Measurements from ENCODE around the gene FAM118A. TPM values are rescaled to one million over a fixed set of nuclear protein-coding genes. Genes with fewer than 3 reads are reported as not detected.

The FAM118A gene
- total and polyA plus RNA-seq, 9 of the 15 experiments (the other 6 are each of a cell fraction or from before 2014, with no cell fraction given) = 17.0 to 223 (median 59.4) TPM

- Histone ChIP-seq H3K4me1 (replicated peaks in 1 of 2; ENCODE audit: control insufficient read depth in 2 of 2, insufficient read depth in 2 of 2, low read length in 2 of 2) (peaks cover 5 to 13% of the 10 kb centered on the region in 2 experiments; a peak in 3 of 5 replicates), H2AFZ (ENCODE audit: low read depth, low read length) (no peak overlapping the region; the same call in 1 of the 2 replicates), H3K9me1 (ENCODE audit: control insufficient read depth, insufficient read depth, low read length) (no peaks in the 10 kb centered on the region), H3K27ac (ENCODE audit: extremely low read depth, low read depth, low read length) (no peak overlapping the region), H3K79me2 (ENCODE audit: control insufficient read depth, insufficient read depth, low read length) (no peaks in the 10 kb centered on the region), H3K36me3 (ENCODE audit: control insufficient read depth, insufficient read depth, low read length) (no peaks in the 10 kb centered on the region), H3K4me3 (no peak overlapping the region), H3K9ac (ENCODE audit: insufficient read depth in 1 of 2, low read depth in 2 of 2, low read length in 2 of 2) (no peak overlapping the region), H3K27me3 (ENCODE audit: control insufficient read depth in 2 of 2, insufficient read depth in 2 of 2, low read length in 2 of 2) (peaks cover 0 to 18% of the 10 kb centered on the region in 2 experiments; a peak in 3 of 5 replicates), H3K9me3 (replicated peaks; ENCODE audit: control insufficient read depth, insufficient read depth, low read depth, low read length) (no peaks in the 10 kb centered on the region), H3K4me2 (ENCODE audit: insufficient read depth, low read length) (no peak overlapping the region), H4K20me1 (replicated peaks; ENCODE audit: control insufficient read depth, insufficient read depth, low read length) (no peaks in the 10 kb centered on the region)
- ATAC-seq (no peak), DNase-seq (ENCODE audit: extremely low read depth in 1 of 4, low spot score in 3 of 4) (no peak), FAIRE-seq (no peak)
- CTCF ChIA-PET (ENCODE audit: low intra/inter-chr PET ratio) = no interaction called here
- in situ Hi-C loops (cut with MboI) = no loop called here
- POLR2A ChIA-PET = no interaction called here
- 51% methylated on average over 11 of the region's 14 CpGs for WGBS (ENCODE audit: insufficient coverage, low coverage, missing lambda C conversion rate)
- no TSS peak for BruUV-seq (replicated peaks)
- intact Hi-C loops (cut with micrococcal nuclease) = loop anchor here (1.0 kb wide), 1 partner anchor 162 kb away; no protein-coding TSS in a partner anchor
- TF ChIP-seq ETV1 (tag; conservative IDR thresholded peaks at IDR 0.05; ENCODE audit: low read depth) (no peak), CBX8 (IDR thresholded peaks at IDR 0.05; ENCODE audit: borderline replicate concordance, extremely low read depth, low read depth, low read length, poor library complexity, severe bottlenecking) (no peak), GTF3C2 (IDR thresholded peaks at IDR 0.05; ENCODE audit: borderline replicate concordance, extremely low read depth, insufficient read length) (no peak), SP2 (IDR thresholded peaks at IDR 0.05; ENCODE audit: extremely low read depth, low read depth, low read length, poor library complexity, severe bottlenecking) (no peak), ARID1B (IDR thresholded peaks at IDR 0.05) (no peak), MTA1 (IDR thresholded peaks at IDR 0.05; ENCODE audit: borderline replicate concordance) (no peak), KLF1 (tag; IDR thresholded peaks at IDR 0.05) (no peak), PHTF2 (CRISPR knock-in tag; IDR thresholded peaks at IDR 0.05) (no peak)
- TF ChIP-seq, protein P1, sequence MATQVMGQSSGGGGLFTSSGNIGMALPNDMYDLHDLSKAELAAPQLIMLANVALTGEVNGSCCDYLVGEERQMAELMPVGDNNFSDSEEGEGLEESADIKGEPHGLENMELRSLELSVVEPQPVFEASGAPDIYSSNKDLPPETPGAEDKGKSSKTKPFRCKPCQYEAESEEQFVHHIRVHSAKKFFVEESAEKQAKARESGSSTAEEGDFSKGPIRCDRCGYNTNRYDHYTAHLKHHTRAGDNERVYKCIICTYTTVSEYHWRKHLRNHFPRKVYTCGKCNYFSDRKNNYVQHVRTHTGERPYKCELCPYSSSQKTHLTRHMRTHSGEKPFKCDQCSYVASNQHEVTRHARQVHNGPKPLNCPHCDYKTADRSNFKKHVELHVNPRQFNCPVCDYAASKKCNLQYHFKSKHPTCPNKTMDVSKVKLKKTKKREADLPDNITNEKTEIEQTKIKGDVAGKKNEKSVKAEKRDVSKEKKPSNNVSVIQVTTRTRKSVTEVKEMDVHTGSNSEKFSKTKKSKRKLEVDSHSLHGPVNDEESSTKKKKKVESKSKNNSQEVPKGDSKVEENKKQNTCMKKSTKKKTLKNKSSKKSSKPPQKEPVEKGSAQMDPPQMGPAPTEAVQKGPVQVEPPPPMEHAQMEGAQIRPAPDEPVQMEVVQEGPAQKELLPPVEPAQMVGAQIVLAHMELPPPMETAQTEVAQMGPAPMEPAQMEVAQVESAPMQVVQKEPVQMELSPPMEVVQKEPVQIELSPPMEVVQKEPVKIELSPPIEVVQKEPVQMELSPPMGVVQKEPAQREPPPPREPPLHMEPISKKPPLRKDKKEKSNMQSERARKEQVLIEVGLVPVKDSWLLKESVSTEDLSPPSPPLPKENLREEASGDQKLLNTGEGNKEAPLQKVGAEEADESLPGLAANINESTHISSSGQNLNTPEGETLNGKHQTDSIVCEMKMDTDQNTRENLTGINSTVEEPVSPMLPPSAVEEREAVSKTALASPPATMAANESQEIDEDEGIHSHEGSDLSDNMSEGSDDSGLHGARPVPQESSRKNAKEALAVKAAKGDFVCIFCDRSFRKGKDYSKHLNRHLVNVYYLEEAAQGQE (IDR thresholded peaks at IDR 0.05; ENCODE audit: borderline replicate concordance) = no peak
- TF ChIP-seq, protein P1 (CRISPR knock-in tag; IDR thresholded peaks at IDR 0.05; ENCODE audit: low read depth) = no peak
Measured at GRCh38 chr22:45262931-45263462, 46.7 kb upstream of the FAM118A start.

Data from K562 (cell line).